Activated naive CD4-positive, alpha-beta T cell treated with anti-CD3 and anti-CD28 coated beads, Interleukin-2, amount 10 ng/mL, durations not matched to agents 7 days and 5 days (primary cell): ENCODE data around the gene METTL26.

Source experiments
- CTCF ChIA-PET: fragments of 350-600 bp; sonication (Branson Sonifier 250); formaldehyde crosslinking; loops from one replicate; lab custom pipeline; 2021; ENCODE audit warnings: antibody characterized with exemption; lab: Charles Lee
- DNase-seq: peaks from one replicate; pipeline ENCODE4 v3.0.0-alpha.2; 2020
- H3K27ac Mint-ChIP-seq: one replicate; pipeline ENCODE4 v1.8.0; 2021; ENCODE audit warnings: mild to moderate bottlenecking, moderate library complexity, mixed read lengths
- H3K27me3 Mint-ChIP-seq: one replicate; pipeline ENCODE4 v1.8.0; 2021; ENCODE audit warnings: mild to moderate bottlenecking, mixed read lengths
- H3K36me3 Mint-ChIP-seq: one replicate; pipeline ENCODE4 v1.8.0; 2021; ENCODE audit warnings: mixed read lengths
- H3K4me1 Mint-ChIP-seq: one replicate; pipeline ENCODE4 v1.8.0; 2021; ENCODE audit warnings: mixed read lengths
- H3K4me3 Mint-ChIP-seq: one replicate; pipeline ENCODE4 v1.8.0; 2021; ENCODE audit warnings: mild to moderate bottlenecking, moderate library complexity, mixed read lengths
- H3K9me3 Mint-ChIP-seq: one replicate; pipeline ENCODE4 v1.8.0; 2021; ENCODE audit warnings: mixed read lengths

Gene METTL26

DNA sequence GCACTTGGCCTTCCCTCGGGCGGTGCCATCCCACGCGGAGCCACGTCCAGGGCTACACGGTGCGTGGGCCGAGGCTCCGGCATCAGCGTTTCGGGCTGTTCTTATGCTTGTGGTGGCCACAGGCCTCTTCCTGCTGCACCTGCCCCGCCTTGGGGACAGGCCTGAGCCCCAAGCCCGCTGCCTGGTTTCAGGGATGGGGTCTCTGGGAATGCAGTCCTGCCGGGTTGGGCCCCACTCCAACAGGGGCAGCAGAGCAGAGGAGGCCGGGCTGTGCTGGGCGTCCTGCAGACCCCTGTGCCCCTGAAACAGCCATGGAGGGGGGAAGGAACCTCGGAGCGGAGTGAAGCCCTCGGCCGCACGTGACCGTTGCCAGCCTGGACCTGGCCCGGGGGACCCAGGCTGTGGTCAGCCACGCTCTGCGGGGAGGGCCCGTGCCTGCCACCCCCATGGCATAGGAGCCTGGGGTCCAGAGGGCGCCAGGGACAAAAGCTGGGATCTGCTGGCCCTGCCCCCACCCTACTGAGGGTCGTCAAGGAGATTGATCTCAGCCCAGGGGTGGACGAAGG, 5.8 kb downstream of the METTL26 start:
- DNase-seq: no peak
- no peak overlapping the region for H3K4me3 Mint-ChIP-seq
- no peaks in the 10 kb centered on the region for H3K9me3 Mint-ChIP-seq
- H3K27me3 Mint-ChIP-seq: peaks cover 3% of the 10 kb centered on the region
- CTCF ChIA-PET: no interaction called here
- peaks cover 8% of the 10 kb centered on the region for H3K4me1 Mint-ChIP-seq
- peaks cover 3% of the 10 kb centered on the region for H3K36me3 Mint-ChIP-seq
- H3K27ac Mint-ChIP-seq: no peak overlapping the region

DNA sequence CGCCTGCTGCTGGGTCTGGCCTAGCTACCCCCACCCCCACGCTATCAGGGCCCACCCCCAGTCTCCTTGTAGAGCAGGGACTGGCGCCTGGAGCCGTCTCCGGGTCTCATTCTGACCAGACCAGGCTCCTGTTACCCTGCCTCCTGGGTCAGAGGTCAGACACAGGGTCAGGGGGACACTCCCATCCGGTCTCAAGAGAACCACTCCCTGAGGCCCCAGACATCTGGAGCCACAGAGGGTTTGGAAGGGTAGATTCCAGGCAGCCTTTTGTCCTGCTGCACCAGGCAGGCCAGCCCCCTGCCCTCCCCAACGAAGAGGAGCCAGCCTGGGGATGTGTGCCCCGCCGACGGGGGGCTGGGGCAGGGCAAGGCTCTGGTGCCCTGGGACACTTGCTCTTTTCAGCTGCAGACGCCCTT, 6.3 kb downstream of the METTL26 start:
- H3K27ac Mint-ChIP-seq: no peak overlapping the region
- peaks cover 3% of the 10 kb centered on the region for H3K27me3 Mint-ChIP-seq
- DNase-seq: no peak
- no peaks in the 10 kb centered on the region for H3K9me3 Mint-ChIP-seq
- CTCF ChIA-PET: no interaction called here
- H3K4me1 Mint-ChIP-seq: peaks cover 6% of the 10 kb centered on the region
- peaks cover 3% of the 10 kb centered on the region for H3K36me3 Mint-ChIP-seq
- H3K4me3 Mint-ChIP-seq: no peak overlapping the region

DNA sequence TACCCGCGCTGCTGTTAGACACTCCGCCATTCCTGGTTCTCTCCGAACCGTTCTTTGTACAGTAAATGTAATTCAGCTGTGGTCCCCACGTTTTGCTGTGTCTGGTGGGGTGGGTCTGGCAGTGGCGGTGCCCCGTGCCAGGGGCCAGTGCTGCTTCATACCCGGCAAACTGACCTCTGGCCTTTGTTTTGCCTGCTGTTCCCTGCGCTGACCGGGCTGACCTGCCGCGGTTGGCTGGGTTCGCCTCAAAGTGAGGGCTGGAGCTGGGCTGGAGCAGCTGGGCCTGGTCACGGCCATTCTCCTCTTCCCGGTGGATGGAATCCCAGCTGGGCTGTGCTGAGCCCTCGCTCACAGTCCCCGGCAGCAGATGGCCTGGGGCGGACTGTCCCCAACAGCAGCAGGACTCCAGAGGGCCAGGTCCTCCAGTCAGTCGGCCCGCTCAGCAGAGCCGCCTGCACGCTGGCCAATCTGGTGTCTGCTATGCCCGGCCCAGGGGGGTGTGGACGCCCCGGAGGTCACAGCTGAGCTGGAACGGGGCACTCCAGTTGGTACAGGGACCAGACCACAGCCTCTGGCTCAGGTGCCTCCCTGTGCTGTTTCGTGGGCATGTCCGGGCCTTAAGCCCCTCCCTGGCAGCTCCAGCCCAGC, 6.8 kb downstream of the METTL26 start:
- Mint-ChIP-seq H3K4me3 (no peak overlapping the region), H3K4me1 (peaks cover 3% of the 10 kb centered on the region), H3K36me3 (peaks cover 3% of the 10 kb centered on the region), H3K9me3 (no peaks in the 10 kb centered on the region), H3K27me3 (peaks cover 3% of the 10 kb centered on the region), H3K27ac (no peak overlapping the region)
- CTCF ChIA-PET: no interaction called here
- DNase-seq: no peak

DNA sequence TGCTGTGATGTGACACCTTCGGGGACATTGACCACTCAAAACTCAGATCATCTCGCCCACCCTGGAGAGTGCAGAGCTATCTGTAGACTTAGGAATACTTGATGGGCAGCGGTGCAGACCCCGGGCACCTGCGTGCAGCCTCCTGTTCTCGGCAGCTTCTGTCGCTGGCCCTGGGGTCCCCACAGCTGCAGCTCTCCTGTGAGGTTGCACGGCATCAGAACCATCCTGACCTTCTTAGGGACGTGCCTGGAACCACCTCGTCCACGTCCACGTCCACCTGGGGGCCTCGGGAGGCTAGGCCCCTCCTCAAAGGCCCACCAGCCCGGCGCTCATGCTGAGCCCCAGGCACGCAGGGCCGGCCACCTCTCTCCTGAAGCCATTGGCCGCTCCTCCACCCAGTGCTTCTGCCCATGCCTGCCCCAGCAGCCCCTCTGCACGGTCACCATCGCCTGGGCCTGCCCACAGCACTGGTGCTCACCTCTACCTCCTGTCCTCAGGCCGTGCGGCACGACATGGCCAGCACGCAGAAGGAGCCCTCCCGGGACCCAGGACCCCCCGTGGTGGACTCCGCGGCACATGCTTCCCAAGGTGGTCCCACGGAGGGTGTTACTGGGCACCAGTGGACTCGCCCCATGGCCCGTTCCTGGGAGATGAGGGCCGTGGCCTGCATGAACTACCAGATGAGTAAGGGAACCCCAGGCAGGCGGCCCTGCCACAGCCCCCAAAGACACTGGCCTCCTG, 7.6 kb downstream of the METTL26 start:
- CTCF ChIA-PET: no interaction called here
- H3K27ac Mint-ChIP-seq: no peak overlapping the region

GRCh38 chr16:627454-628239, 8.5 kb downstream of the METTL26 start:
- CTCF ChIA-PET: no interaction called here
- Mint-ChIP-seq H3K4me3 (no peak overlapping the region), H3K27ac (no peak overlapping the region), H3K27me3 (peaks cover 3% of the 10 kb centered on the region), H3K36me3 (peaks cover 3% of the 10 kb centered on the region), H3K9me3 (no peaks in the 10 kb centered on the region), H3K4me1 (no peaks in the 10 kb centered on the region)
- no peak for DNase-seq

More for the DNA sequence above, 7.6 kb downstream of the METTL26 start:
- Mint-ChIP-seq H3K4me3 (no peak overlapping the region), H3K36me3 (peaks cover 3% of the 10 kb centered on the region), H3K9me3 (no peaks in the 10 kb centered on the region), H3K4me1 (no peaks in the 10 kb centered on the region), H3K27me3 (peaks cover 3% of the 10 kb centered on the region)
- DNase-seq: no peak

- CTCF ChIA-PET: no interaction called here
- Mint-ChIP-seq H3K4me3 (no peak overlapping the region), H3K36me3 (peaks cover 3% of the 10 kb centered on the region), H3K9me3 (no peaks in the 10 kb centered on the region), H3K27me3 (peaks cover 3% of the 10 kb centered on the region), H3K4me1 (no peaks in the 10 kb centered on the region), H3K27ac (no peak overlapping the region)
- no peak for DNase-seq
These were observed 9.2 kb downstream of the METTL26 start for GRCh38 chr16:626787-627453.

DNA sequence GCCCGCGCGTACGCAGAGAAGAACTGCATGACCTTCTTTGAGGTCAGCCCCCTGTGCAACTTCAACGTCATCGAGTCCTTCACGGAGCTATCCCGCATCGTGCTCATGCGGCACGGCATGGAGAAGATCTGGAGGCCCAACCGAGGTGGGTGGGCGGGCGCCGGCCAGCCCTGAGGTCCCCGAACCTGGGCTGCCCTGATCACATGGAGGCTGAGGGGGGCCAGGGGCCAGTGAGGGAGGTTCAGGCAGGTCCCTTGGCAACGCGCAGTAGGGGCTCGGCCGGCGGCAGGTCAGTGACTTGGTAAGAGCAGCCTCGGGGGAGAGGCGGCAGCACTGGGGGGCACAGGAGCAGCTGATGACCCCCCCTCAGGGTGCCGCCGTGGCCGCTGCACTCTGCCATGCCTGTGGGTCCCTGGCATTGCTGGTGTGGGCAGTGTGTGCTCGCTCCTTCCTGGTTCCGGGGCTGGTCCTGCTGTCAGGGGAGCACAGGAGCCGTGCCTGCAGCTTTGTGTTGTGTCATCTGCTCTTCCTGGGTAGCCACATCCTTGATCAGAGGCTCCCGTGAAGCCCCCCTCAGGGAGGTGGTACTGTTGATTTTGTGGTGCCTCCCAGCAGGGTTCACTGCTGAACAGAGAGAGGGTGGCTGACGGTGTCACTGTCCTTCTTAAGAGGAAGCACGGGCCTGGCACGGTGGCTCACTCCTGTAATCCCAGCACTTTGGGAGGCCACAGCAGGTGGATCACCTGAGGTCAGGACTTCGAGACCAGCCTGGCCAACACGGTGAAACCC, 9.9 kb downstream of the METTL26 start:
- H3K27me3 Mint-ChIP-seq: no peaks in the 10 kb centered on the region
- no peak overlapping the region for H3K27ac Mint-ChIP-seq
- peaks cover 3% of the 10 kb centered on the region for H3K36me3 Mint-ChIP-seq
- CTCF ChIA-PET: no interaction called here
- no peak for DNase-seq
- H3K4me3 Mint-ChIP-seq: no peak overlapping the region
- H3K4me1 Mint-ChIP-seq: no peaks in the 10 kb centered on the region
- no peaks in the 10 kb centered on the region for H3K9me3 Mint-ChIP-seq

- no peak for DNase-seq
- H3K27ac Mint-ChIP-seq: peak overlapping the region; percentile 19
- peaks cover 3% of the 10 kb centered on the region for H3K36me3 Mint-ChIP-seq
- H3K27me3 Mint-ChIP-seq: no peaks in the 10 kb centered on the region
- H3K4me1 Mint-ChIP-seq: no peaks in the 10 kb centered on the region
- H3K4me3 Mint-ChIP-seq: no peak overlapping the region
- no peaks in the 10 kb centered on the region for H3K9me3 Mint-ChIP-seq
- CTCF ChIA-PET: interaction anchor here (1.2 kb wide), 1 partner anchor 25 kb away, joined by 3 read pairs; no protein-coding TSS in a partner anchor
These were observed 10.8 kb downstream of the METTL26 start for GRCh38 chr16:625117-625976.

GRCh38 chr16:624526-625070, 11.5 kb downstream of the METTL26 start:
- CTCF ChIA-PET: interaction anchor here (1.2 kb wide), 1 partner anchor 24 kb away, joined by 3 read pairs; no protein-coding TSS in a partner anchor
- Mint-ChIP-seq H3K4me3 (no peak overlapping the region), H3K27ac (peak overlapping the region; percentile 50), H3K4me1 (no peaks in the 10 kb centered on the region), H3K9me3 (no peaks in the 10 kb centered on the region), H3K36me3 (peaks cover 3% of the 10 kb centered on the region), H3K27me3 (no peaks in the 10 kb centered on the region)
- DNase-seq: no peak

DNA sequence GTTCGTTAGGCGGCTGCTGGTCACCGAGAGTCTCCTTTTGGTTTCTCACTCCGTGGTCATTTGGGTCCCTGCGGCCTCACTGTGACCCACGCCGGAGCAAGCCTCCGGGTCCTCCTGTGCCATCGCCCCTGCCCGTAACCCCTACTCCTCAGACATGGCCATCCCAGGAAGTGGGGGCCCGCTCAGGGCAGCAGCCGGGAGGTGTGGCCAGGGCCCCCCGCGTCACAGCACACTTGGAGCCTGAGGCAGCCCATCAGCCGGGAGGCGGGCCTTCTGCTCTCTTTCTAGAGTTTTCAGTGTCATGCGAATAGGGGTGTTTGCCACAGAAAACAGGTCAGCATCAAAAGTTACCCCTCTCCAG, 13.2 kb downstream of the METTL26 start:
- Mint-ChIP-seq H3K36me3 (no peaks in the 10 kb centered on the region), H3K27me3 (no peaks in the 10 kb centered on the region), H3K4me3 (no peak overlapping the region), H3K9me3 (no peaks in the 10 kb centered on the region), H3K4me1 (no peaks in the 10 kb centered on the region), H3K27ac (no peak overlapping the region)
- DNase-seq: no peak
- CTCF ChIA-PET: no interaction called here

DNA sequence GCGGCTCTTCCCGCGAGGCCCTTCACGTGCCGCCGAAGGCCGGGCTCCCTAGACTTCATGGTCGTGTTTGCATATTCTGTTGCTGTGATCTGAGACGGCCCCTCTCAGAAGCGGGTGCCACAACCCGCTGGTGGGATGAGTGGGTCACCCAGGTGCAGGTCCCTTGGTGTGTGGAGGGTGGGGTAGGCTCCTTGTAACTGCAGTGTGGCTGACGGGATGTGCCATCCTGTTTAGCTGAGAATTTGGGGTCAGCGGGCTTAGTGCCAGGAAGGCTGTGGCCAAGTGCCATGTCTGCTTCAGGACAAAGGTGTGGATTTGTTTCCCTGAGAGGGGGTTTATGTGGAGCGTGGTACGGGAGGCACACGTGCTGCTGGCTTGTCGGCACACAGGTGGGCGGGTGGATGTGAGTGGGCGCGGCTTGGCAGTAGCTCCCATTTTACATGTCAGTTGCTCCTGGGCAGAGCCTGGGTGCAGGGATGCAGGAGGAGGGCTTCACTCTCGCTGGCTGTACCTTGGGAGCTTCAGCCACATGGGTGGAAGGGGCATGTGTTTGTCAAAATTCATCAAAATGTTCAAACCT, 14.5 kb downstream of the METTL26 start:
- no peak for DNase-seq
- Mint-ChIP-seq H3K27me3 (no peaks in the 10 kb centered on the region), H3K4me1 (no peaks in the 10 kb centered on the region), H3K4me3 (no peak overlapping the region), H3K27ac (no peak overlapping the region), H3K36me3 (no peaks in the 10 kb centered on the region), H3K9me3 (no peaks in the 10 kb centered on the region)
- CTCF ChIA-PET: no interaction called here
